HG03469 (cell line): Measurements from ENCODE around the gene POU2AF1.
"Not testable (repeated sequence)": the region's sequence is repeated elsewhere in the genome, so short reads cannot be mapped to it uniquely, and the experiment has no call there.

Source experiments
- ATAC-seq: cut with Tn5 transposase; IDR thresholded peaks from one replicate; pipeline ENCODE4 v1.9.1; 2021; ENCODE audit warnings: mild to moderate bottlenecking, moderate library complexity, moderate number of reproducible peaks; ENCODE audit not compliant: unreplicated experiment

The POU2AF1 gene

GRCh38 chr11:111322534-111322933, 56.5 kb downstream of the POU2AF1 start:
- ATAC-seq = no peak

- ATAC-seq = no peak
Observed at GRCh38 chr11:111320728-111321568, 58.1 kb downstream of the POU2AF1 start.

- not testable (repeated sequence) for ATAC-seq
Observed at GRCh38 chr11:111320199-111320598, 58.9 kb downstream of the POU2AF1 start.

- ATAC-seq = no peak
Observed at GRCh38 chr11:111319296-111319695, 59.8 kb downstream of the POU2AF1 start.

- ATAC-seq = no peak
Observed at GRCh38 chr11:111312076-111312475, 67.0 kb downstream of the POU2AF1 start.

- ATAC-seq = no peak
Observed at GRCh38 chr11:111310723-111311122, 68.4 kb downstream of the POU2AF1 start.

- ATAC-seq = no peak
Observed at GRCh38 chr11:111310088-111310487, 69.0 kb downstream of the POU2AF1 start.

GRCh38 chr11:111309215-111309915, 69.7 kb downstream of the POU2AF1 start:
- no peak for ATAC-seq

GRCh38 chr11:111308140-111308539, 70.9 kb downstream of the POU2AF1 start:
- no peak for ATAC-seq

- ATAC-seq = no peak
Observed at GRCh38 chr11:111307472-111308108, 71.5 kb downstream of the POU2AF1 start.

GRCh38 chr11:111306321-111306720, 72.8 kb downstream of the POU2AF1 start:
- ATAC-seq = no peak

GRCh38 chr11:111305876-111306275, 73.2 kb downstream of the POU2AF1 start:
- ATAC-seq = no peak

GRCh38 chr11:111305162-111305802, 73.8 kb downstream of the POU2AF1 start:
- ATAC-seq = no peak

GRCh38 chr11:111303461-111303860, 75.6 kb downstream of the POU2AF1 start:
- no peak for ATAC-seq

GRCh38 chr11:111302298-111302697, 76.8 kb downstream of the POU2AF1 start:
- no peak for ATAC-seq
